ENCODE data around the gene OSBP2.

Gene OSBP2

DNA sequence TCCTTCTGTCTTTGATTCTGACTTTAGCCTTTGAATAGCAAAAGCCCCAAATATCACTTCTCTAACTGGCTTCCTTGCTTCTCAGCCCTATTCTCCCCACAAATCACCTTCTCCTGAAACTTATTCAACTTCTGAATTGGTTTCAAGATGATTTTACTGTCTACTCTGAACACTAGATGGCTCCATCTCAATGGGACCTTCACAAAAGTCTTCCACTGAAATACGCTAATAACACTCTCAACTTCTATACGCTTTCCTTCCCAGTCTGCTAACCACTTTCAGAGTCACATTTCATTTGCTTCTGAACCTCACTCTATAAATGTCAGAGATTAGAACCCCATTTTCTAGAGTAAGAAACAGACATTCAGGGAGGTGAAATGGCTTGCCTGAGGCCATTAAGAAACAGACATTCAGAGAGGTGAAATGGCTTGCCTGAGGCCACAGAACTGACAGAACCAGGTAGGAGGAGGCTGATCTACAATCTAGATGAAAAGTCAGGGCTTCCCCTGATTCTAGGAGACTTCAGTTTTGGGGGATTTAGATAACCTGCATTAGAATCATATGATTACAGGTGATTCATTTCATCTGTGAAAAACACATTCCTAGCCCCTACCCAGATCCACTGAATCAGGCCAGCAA, 253.3 kb downstream of the OSBP2 start:
- no peak for DNase-seq
- Histone ChIP-seq H3K4me1 (peaks cover 0 to 100% (median 71%) of the 10 kb centered on the region in 4 donors), H3K9me3 (no peaks in the 10 kb centered on the region), H3K4me3 (no peak overlapping the region), H3K36me3 (peaks cover 6 to 60% (median 33%) of the 10 kb centered on the region in 3 donors), H3K27ac (peak overlapping the region; percentile 80 to 83), H3K27me3 (no peaks in the 10 kb centered on the region)
- intact Hi-C loops (cut with DNase I; ENCODE audit: low total_unique reads): loop anchor here (1.0 to 10.0 kb wide), 2 partner anchors 137 to 207 kb away; no protein-coding TSS in a partner anchor
- TF ChIP-seq, protein P1, sequence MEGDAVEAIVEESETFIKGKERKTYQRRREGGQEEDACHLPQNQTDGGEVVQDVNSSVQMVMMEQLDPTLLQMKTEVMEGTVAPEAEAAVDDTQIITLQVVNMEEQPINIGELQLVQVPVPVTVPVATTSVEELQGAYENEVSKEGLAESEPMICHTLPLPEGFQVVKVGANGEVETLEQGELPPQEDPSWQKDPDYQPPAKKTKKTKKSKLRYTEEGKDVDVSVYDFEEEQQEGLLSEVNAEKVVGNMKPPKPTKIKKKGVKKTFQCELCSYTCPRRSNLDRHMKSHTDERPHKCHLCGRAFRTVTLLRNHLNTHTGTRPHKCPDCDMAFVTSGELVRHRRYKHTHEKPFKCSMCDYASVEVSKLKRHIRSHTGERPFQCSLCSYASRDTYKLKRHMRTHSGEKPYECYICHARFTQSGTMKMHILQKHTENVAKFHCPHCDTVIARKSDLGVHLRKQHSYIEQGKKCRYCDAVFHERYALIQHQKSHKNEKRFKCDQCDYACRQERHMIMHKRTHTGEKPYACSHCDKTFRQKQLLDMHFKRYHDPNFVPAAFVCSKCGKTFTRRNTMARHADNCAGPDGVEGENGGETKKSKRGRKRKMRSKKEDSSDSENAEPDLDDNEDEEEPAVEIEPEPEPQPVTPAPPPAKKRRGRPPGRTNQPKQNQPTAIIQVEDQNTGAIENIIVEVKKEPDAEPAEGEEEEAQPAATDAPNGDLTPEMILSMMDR (IDR thresholded peaks at IDR 0.05): peak; percentile 59 to 71

DNA sequence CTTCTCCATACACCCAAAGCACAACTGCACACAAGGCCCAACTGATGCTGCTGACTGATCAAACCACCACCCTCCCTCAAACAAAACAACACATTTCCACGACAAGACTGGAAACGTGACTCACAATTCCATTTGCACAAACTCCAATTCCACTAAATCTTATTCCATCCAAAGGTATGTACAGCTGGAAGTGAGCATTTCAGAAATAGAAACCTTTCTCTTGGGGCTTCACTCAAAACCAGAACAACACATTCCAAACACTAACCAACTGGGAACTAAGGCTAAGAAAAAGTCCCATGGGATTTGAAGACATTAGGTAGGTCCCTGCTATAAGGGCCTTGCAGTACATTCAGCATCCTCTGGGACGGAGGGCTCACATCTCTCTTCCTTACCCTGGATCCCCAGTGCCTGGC, 254.3 kb downstream of the OSBP2 start:
- peak overlapping the region; percentile 80 to 83 for H3K27ac ChIP-seq
- intact Hi-C loops (cut with DNase I; ENCODE audit: low total_unique reads): loop anchor here (10.0 kb wide), 1 partner anchor 206 kb away; no protein-coding TSS in a partner anchor

DNA sequence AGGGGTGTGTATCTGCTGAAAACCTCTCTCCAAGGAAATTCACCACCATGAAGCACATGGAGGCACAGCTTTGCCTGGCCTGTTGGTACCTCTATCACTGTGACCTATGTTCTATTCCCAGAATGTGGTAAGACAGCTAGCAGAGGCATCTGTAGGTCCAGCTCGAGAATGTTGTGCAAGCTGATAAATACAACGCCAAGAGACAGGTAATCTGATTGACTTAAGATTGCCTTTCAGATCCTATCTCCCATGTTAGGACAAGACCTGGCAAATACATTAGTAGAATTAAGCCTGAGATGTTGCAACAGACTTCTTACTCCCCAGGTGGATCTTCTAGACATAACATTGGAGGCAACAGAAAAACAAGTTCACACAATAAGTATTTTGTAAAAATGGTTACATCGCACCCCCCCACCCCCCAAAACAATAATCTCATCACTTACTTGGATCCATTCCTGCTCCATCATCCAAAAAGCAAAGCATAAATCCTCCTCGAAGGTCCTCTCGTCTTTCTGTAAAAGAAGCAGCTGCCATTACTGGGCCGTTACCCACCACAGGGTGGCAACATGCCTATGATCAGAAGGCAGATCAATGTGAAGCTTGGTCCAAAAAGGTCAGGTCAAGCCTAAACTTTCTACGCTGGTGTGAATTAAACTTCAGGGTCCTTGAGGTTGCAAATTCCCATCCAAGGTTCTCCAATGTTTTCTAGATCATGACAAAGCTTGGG, 255.4 kb downstream of the OSBP2 start:
- TF ChIP-seq, protein P1 (IDR thresholded peaks at IDR 0.05): no peak
- peak overlapping the region; percentile 80 to 83 for H3K27ac ChIP-seq
- peaks cover 12 to 62% (median 27%) of the 10 kb centered on the region in 3 donors for H3K36me3 ChIP-seq
- H3K4me1 ChIP-seq: peaks cover 0 to 85% (median 53%) of the 10 kb centered on the region in 4 donors
- H3K27me3 ChIP-seq: no peaks in the 10 kb centered on the region
- intact Hi-C loops (cut with DNase I; ENCODE audit: low total_unique reads): loop anchor here (10.0 kb wide), 1 partner anchor 205 kb away; no protein-coding TSS in a partner anchor
- DNase-seq: no peak
- no peak overlapping the region for H3K4me3 ChIP-seq
- H3K9me3 ChIP-seq: no peaks in the 10 kb centered on the region

More for the DNA sequence above, 254.3 kb downstream of the OSBP2 start:
- DNase-seq: no peak
- Histone ChIP-seq H3K4me1 (peaks cover 0 to 96% (median 63%) of the 10 kb centered on the region in 4 donors), H3K27me3 (no peaks in the 10 kb centered on the region), H3K36me3 (peaks cover 13 to 62% (median 27%) of the 10 kb centered on the region in 3 donors), H3K4me3 (no peak overlapping the region), H3K9me3 (no peaks in the 10 kb centered on the region)
- TF ChIP-seq, protein P1 (IDR thresholded peaks at IDR 0.05): peak in 1 of 2 experiments; percentile 25

DNA sequence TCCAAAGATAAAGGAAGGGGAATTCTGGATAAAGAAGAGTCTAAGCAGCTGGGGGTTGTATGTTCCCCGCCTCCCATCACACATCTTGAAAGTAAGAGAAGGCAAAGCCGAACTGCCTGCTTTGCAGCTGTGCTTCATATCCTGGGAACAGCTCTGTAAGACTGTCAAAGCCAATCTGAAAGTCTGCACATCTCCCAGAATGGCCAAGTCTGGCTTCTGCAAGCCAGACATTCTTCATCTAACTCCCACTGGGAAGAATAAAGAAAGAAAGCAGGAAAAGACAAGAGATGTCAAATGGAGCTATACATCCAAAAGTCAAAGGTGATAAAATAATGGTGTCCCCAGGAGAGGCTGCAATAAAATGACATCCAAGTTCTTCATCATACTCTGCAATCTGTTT, 258.5 kb downstream of the OSBP2 start:
- Histone ChIP-seq H3K4me1 (peaks cover 0 to 54% (median 26%) of the 10 kb centered on the region in 4 donors), H3K27ac (no peak overlapping the region), H3K9me3 (no peaks in the 10 kb centered on the region), H3K4me3 (no peak overlapping the region), H3K36me3 (peaks cover 9 to 58% (median 29%) of the 10 kb centered on the region in 3 donors), H3K27me3 (no peaks in the 10 kb centered on the region)
- DNase-seq: no peak
- intact Hi-C loops (cut with DNase I; ENCODE audit: low total_unique reads): no loop called here
- TF ChIP-seq, protein P1 (IDR thresholded peaks at IDR 0.05): no peak

DNA sequence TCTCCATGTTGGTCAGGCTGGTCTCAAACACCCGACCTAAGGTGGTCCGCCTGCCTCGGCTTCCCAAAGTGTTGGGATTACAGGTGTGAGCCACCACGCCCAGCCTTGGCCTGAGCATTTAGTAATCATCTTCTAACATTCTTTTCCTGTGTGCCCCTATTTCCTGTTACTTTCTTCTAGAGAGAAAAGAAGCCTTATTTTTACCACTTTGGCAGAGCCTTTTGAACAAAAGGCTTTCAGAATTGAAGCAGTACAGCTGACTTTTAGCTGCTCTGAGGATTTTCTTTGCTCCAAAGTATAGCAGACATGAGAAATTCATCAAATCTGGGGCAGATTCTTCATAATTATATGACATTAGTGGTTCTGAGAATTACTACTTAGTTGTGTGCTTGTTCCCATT, 260.5 kb downstream of the OSBP2 start:
- H3K27ac ChIP-seq: no peak overlapping the region

More for the DNA sequence above, 260.5 kb downstream of the OSBP2 start:
- no peak for DNase-seq
- Histone ChIP-seq H3K27me3 (no peaks in the 10 kb centered on the region), H3K4me3 (no peak overlapping the region), H3K36me3 (peaks cover 9 to 45% (median 23%) of the 10 kb centered on the region in 3 donors), H3K9me3 (no peaks in the 10 kb centered on the region), H3K4me1 (peaks cover 0 to 37% (median 7%) of the 10 kb centered on the region in 4 donors)
- TF ChIP-seq, protein P1 (IDR thresholded peaks at IDR 0.05): no peak
- intact Hi-C loops (cut with DNase I; ENCODE audit: low total_unique reads): no loop called here
